OCI-LY1 (cell line): Measurements from ENCODE around the gene ADARB2.

ENCODE experiments used
- CTCF ChIP-seq: fragments of 200-600 bp; sonication (generic), shearing (Covaris generic); IDR thresholded peaks from 2 replicates; pipeline ENCODE4 v1.5.1; 2017; ENCODE audit warnings: mild to moderate bottlenecking, antibody characterized with exemption, low read length, moderate library complexity, mixed read lengths
- EZH2 ChIP-seq: fragments of 200-600 bp; sonication (generic), shearing (Covaris generic); IDR thresholded peaks from 2 replicates; pipeline ENCODE4 v1.8.0; 2017; ENCODE audit warnings: borderline replicate concordance, mixed run types, mild to moderate bottlenecking, antibody characterized with exemption, low read length, moderate library complexity, mixed read lengths

- TF ChIP-seq CTCF (peak; percentile 82), EZH2 (no peak)
Observed at GRCh38 chr10:1420661-1421362, 316.5 kb downstream of the ADARB2 start.
